Posterior vena cava (tissue), 2 donors: ENCODE data around the gene TMEM19. TPM values are rescaled to one million over a fixed set of nuclear protein-coding genes. Genes with fewer than 3 reads are reported as not detected.
A peak's percentile ranks its signal among the peaks of the same experiment; 100 is the strongest.
"Not testable (repeated sequence)": the region's sequence is repeated elsewhere in the genome, so short reads cannot be mapped to it uniquely, and the experiment has no call there.

Source experiments
- DNase-seq: peaks from one replicate; pipeline ENCODE4 v3.0.0-alpha.2; 2020; ENCODE audit warnings: low spot score
- intact Hi-C, 2 donors: fragments of 100-400 bp; cut with DNase I; formaldehyde crosslinking; loops; one replicate each; pipeline versions ENCODE4 v1.14.1 to v1.14.2; 2022 to 2023
- total RNA-seq, 2 donors: library from RNA; stranded (reverse); fragmentation: NEBNext Ultra II Directional; extraction: Animal tissue kit (Norgen Biotek cat#: 25700); gene quantifications; one replicate each; pipeline ENCODE4 v1.2.1, GENCODE V29; 2021
- donor health status: DM: yes; HTN: yes; CAD: no.
- donor health status: DM: yes; HTN: yes; CAD: no.

TMEM19 gene
- total RNA-seq, 2 donors from 2014 or later: 12.9 to 14.1 TPM

DNA sequence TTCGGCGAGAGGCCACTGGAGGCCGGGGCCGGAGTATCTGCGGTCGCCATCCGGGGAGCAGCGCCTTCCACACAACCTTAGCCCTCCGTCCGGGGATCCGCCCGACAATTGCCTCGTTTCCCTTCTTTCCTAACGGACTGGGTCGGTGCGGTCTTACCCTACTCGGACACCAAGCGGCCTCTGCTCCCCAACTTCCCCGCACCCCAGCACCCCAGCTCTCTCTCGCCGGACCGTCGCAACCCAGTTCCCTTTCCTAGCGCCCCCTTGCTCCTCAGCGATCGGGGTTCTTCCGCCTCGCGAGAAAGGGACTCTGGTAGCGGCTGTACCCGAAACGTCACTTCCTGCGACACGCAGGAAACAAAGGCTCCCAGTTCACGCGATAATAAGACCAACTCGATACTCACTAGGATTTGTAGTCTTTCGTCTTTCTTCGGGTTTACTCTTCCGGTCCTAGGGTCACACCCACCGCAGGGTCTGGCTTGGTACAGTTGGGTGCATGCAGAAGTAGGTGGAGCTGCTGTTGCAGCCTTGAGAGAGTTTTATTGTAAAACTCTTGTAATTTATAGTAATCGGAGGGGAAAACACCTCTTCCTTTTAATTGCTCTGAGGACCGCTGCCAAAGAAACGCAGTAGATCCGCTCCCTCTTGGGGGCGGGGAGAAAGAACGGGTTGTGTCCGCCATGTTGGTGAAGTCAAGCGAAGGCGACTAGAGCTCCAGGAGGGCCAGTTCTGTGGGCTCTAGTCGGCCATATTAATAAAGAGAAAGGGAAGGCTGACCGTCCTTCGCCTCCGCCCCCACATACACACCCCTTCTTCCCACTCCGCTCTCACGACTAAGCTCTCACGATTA lies 22.1 kb upstream of the TMEM19 start, which contains the start of the genes THAP2 and ZFC3H1:
Gene THAP2, plus strand, starts transcription at position 741 of the 850 bp plus-strand sequence. CDS start 209 bp downstream, outside the sequence.
Gene ZFC3H1, minus strand, starts transcription at position 288 of the 850 bp plus-strand sequence. Its CDS starts 238 bp downstream, at position 50.
- intact Hi-C loops: no loop called here
- peak; percentile 97 for DNase-seq

DNA sequence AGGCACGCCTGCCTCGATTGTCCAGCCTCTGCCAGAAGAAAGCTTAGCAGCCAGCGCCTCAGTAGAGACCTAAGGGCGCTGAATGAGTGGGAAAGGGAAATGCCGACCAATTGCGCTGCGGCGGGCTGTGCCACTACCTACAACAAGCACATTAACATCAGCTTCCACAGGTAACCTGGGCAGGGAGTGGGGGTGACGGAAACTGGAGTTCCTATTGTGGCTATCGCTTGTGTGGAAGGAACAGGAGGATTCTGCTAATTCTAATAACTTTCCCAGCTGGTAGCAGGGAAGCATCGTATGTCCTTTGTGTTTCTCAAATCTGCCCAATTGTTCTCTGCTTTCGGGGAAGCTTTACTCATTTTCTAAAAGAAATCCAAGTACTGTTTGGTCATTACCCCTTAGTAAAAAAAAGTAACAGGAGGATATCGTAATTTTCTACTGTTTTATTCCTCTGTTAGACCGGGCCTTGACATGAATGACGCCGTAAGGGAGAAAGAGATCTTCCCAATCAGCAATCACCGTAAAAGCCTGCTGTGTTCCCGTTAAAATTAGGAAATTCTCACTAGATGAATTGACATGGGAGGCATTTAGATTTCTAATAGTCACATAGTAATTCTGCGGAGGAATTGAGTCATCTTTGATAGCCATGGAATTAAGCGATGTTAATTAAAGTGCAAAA lies 21.3 kb upstream of the TMEM19 start:
- intact Hi-C loops: no loop called here
- DNase-seq: no peak

DNA sequence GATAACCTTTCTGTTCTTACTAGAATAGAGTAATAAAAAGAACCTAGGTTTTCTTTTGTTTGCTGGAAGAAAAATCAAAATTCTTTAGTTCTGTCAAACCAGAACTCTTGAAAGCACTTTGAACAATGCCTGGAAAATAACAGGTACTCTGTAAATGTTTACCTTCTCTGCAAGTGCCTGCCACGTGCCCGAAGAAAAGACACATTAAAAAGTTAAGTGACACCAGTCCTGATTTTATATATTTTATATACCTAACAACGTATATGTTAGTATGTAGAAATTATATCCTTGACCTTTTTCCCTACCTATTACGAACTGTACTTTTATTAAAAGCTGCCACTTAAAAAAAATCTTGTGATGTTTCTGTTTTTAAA lies 20.8 kb upstream of the TMEM19 start:
- intact Hi-C loops: no loop called here
- DNase-seq: no peak

DNA sequence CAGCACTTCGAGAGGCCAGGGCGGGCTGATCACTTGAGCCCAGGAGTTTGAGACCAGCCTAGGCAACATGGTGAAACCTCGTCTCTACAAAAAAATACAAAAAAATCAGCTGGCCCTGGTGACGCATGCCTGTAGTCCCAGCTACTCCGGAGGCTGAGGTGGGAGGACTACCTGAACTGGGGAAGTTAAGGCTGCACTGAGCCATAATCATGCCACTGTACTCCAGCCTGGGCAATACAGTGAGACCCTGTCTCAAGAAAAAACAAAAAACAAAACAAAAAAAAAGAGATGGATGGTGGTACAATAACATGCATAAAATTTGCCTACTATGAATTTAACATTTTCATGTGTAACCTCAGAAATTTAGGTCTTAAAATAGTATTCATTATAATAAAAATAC lies 19.6 kb upstream of the TMEM19 start:
- intact Hi-C loops: no loop called here
- no peak for DNase-seq

DNA sequence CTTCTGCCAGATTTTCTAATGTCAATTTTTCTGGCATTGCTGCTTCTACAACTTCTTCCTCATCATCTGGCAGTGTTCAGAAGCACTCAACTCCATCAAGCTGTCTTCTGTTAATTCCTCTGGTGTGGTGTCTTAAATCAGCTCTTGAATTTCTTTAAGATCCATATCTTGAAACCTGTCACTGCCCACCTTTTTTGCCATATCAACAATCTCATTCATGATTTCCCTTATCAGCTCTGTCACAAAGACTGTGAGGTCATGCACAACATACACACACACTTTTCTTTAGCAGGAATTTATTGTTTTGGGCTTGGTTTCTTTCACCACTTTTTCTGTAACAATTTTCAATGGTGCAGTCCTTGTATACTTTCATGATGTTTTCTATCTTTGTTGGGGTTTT lies 14.6 kb upstream of the TMEM19 start:
- intact Hi-C loops: no loop called here
- DNase-seq: no peak

DNA sequence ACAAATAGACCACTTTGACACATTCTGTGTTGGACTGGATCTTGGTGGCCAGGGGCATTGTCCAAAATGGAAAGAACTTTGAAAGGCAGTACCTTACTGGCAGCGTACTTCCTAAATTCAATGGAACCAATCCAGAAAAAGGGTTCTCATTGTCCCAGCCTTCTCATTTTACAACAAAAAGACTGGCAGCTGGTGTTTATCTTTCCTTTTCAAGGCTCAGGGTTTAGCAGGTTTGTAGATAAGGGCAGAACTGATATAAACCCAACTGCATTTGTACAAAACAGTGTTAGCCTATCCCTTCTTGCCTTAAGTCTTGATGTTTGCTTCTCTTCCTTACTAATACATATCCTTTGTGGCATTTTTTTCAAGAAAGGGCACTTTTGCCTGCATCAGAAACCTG lies 14.1 kb upstream of the TMEM19 start:
- intact Hi-C loops: no loop called here
- no peak for DNase-seq

DNA sequence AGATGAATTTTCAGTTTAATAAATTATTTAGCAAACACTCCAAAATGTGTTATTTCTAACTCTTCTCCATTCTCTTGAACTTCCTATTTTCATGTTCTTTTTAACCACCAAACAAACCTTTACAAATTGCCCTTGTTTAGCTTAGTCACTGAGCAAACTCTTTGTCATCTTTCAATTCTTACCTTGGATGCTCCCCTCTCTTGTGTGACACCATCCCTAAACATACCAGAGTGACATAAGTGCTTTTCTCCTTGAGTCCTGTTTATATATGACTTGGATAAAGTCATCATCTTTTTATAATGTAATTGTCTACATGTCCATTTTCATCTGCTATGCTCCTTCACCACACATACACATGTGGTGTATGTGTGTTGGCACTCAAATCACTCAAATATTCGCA lies 3.4 kb upstream of the TMEM19 start:
- intact Hi-C loops: no loop called here
- no peak for DNase-seq

DNA sequence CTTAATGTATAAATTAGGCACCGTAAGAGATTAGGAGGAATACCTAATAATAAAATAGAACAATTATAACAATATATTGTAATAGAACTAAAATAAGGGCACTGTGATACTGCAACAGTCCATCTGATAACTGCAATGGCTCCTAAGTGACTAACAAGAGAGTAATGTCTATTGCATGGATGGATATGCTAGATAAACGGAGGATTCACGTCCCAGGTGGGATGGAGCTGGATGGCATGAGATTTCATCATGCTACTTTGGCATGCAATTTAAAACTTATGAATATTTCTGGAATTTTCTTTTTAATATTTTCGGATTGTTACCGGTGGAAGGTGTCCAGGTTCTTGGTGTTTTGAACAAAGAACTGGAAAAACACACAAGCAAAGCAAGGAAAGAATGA lies 2.2 kb upstream of the TMEM19 start:
- no peak for DNase-seq

DNA sequence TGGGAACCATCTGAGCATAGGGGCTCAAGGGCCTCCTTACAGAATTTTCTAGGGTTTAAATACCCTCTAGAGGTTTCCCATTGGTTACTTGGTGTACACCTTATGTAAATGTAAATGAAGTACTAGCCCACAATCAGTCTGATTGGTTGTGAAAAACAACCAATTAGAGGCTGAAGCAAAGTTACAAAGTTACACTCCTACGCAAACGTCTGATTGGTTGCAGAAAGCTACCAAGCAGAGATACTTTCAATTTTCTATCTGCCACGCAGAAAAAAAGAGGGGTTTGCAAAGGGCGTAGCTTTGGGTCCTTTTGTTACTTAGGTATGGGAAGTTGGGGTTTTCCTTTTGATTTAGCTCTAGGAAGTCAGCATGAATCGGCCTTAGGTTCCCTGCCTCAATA lies 1.8 kb upstream of the TMEM19 start:
- no peak for DNase-seq
- intact Hi-C loops: no loop called here

More for the DNA sequence above, 2.2 kb upstream of the TMEM19 start:
- intact Hi-C loops: no loop called here

DNA sequence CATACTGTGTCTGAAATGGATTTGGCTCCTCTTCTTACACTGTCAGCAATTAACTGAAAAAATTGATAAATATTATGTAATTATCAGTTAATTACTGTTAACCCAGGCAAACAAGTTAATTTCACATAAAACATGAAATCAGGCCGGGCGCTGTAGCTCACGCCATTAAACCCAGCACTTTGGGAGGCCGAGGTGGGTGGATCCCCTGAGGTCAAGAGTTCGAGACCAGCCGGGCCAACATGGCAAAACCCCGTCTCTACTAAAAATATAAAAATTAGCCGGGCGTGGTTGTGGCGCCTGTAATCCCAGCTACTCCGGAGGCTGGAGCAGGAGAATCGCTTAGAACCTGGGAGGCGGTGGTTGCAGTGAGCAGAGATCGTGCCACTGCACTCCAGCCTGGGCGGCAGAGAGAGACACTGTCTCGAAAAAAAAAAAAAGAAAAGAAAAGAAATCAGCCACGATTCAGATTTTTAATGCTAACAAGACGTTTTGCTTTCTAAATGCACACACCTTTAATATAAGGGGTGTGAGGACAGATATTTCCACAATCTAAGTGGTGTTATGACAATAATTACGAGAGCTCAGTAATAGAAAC lies 473 bp upstream of the TMEM19 start:
- intact Hi-C loops: no loop called here
- DNase-seq: no peak

DNA sequence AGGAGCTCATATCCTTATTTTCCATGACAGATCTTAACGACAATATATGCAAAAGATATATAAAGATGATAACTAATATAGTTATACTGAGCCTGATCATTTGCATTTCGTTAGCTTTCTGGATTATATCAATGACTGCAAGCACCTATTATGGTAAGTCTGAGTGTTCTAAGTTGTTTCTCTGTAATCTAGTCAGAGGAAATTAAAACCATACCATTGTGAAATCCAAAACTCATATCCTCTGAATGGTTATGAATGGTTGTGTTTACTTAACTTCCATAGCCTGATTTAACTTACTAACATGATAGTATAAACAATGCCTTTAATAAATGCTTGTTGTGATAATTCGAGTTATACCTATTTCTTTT lies 760 bp downstream of the TMEM19 start:
- DNase-seq: no peak
- intact Hi-C loops: loop anchor here in 1 of 2 donors (2.0 kb wide), 1 partner anchor 68 kb away; the partner anchor contains the start of gene RAB21

DNA sequence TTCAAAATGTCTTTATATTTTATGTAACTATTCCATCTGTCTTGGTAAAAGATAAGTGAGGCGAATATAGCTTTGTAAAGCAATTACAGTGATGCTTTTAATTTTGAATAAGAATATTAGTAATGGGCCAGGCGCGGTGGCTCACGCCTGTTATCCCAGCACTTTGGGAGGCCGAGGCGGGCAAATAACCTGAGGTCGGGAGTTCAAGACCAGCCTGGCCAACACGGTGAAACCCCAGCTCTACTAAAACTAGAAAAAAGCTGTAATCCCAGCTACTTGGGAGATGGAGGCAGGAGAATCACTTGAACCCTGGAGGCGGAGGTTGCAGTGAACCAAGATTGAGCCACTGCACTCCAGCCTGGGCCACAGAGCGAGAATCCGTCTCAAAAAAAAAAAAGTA lies 1.3 kb downstream of the TMEM19 start:
- not testable (repeated sequence) for DNase-seq
- intact Hi-C loops: loop anchor here in 1 of 2 donors (2.0 kb wide), 1 partner anchor 68 kb away; the partner anchor contains the start of gene RAB21

DNA sequence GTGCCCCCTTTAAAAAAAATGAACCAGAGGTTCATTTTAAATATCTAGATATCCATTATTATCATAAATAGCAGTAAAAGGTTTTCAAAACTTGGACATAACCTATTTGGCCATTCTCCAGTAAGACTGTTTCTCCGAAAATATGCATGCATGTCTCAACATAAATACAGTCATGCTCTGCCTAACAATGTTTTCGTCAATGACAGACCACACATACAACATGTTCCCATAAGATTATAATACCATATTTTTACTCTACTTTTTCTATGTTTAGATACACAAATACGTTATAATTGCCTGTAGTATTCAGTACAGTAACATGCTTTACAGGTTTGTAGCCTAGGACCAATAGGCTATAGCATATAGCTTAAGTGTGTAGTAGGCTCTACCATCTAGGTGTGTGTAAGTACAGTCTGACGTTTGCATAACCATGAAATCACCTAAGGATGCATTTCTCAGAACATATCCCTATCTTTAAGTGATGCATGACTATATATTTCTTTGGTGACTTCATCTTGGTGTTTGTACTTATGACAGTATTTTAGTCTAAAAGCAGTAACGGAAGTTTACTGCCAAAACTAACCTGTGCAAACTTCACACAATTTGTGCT lies 3.2 kb downstream of the TMEM19 start:
- intact Hi-C loops: no loop called here
- DNase-seq: no peak

DNA sequence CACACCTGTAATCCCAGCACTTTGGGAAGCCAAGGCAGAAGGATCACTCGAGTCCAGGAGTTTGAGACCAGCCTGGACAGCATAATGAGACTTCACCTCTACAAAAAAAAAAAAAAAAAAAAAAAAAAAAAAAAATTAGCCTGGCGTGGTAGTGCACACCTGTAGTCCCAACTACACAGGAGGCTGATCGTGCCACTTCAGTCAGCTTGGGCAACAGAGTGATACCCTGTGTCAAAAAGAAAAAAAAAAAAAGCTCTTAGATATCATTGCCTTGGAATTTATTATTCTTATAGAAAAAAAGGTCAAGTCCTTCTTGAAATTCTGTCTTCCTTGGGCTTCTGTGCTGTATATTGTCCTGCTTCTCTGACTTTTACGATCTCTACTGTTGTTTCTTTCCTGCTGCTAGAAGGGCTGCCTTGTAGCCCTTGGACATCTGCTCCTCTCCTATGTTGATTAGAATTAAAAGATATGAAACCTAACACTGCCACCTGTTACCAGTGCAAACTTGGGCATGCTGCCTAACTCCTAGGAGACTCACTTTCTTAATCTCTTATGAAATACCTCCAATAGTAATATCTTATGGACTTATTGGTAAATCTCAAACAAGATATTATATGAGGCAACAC lies 5.7 kb downstream of the TMEM19 start:
- intact Hi-C loops: no loop called here
- no peak for DNase-seq

DNA sequence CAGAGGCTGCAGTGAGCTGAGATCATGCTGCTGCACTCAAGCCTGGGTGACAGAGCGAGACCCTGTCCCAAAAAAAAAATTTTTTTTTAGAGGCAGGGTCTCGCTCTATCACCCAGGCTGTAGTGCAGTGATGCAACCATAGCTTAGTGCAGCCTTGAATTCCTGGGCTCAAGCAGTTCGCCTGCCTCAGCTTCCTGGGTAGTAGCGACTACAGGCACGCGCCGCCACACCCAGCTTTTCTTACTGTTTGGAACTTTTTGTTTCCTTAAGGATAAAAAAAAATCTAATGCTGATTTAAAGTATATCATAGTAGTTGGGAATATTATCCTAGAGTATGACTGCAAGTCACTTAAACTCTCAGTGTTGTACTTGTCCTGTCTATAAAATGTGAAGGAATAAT lies 7.2 kb downstream of the TMEM19 start:
- DNase-seq: no peak
- intact Hi-C loops: no loop called here

DNA sequence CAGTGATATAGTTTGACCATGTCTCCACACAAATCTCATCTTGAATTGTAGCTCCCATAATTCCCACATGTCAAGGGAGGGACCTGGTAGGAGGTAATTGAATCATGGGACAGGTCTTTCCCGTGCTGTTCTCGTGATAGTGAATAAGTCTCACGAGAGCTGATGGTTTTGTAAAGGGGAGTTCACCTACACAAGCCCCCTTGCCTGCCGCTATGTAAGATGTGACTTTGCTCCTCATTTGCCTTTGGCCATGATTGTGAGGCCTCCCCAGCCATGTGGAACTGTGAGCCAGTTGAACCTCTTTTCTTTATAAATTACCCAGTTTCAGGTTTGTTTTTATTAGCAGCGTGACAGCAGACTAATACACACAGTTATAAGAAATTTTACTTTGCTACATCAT lies 7.8 kb downstream of the TMEM19 start:
- intact Hi-C loops, DNase-seq: not testable (repeated sequence)

DNA sequence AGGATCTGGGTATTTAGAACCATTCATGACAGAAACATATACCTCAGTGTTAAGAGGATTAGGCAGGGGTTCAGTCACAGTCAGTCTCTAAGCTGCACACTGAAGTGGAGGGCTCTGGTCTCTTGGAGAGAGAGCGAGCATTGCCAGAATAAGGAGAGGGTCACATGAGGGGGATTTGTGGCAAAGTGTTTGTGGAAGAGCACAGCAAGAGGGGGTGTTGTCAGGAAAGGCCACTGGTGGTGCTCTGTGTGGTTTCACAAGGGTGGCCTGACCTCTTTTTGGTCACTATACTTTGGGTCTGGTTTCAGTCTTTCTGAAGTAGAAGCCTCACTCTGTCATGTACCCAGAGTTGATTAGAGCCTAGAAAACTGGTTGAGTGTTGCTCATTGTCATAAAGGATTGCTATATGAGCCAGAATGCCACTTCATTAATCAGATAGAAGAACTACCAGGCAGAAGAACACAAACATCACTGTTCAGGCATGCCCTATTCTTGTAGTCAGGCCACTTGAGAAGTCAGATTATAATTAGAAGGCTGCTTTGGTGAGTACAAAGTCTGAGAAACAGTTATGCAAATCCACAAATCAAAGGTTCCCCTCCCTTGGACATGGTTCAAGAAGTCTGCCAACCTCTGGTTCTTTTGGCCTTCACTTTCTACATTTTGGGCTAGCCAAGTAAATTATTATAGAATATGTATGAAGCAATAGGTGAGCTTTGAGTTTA lies 8.4 kb downstream of the TMEM19 start:
- DNase-seq: no peak
- intact Hi-C loops: no loop called here

DNA sequence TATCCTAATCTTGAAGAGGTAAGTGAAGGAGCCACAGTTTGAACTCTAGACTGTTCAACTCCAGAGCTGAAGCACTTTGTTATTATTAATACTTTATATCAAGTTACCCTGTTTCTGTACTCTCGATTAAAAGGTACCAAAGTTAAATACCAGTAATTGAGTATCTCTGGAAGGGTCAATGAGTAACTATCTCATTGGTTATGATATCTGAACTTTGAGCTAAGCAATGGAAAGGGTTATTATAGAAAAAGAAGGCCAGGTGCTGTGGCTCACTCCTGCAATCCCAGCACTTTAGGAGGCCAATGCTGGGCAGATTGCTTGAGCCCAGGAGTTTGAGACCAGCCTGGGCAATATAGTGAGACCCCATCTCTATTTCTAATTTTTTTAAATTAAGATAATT lies 9.9 kb downstream of the TMEM19 start:
- DNase-seq: no peak
- intact Hi-C loops: no loop called here

DNA sequence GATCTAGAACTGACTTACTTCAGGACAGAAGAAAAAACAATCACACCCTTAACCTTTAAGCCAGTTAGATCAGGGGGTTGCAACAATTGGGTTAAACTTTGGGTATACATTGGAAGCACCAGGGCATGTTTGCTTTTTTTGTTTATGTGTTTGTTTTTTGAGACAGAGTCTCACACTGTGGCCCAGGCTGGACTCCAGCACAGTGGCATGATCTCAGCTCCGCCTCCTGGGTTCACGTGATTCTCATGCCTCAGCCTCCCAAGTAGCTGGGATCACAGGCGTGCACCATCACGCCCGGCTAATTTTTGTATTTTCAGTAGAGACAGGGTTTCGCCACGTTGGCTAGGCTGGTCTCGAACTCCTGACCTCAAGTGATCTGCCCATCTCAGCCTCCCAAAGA lies 16.3 kb downstream of the TMEM19 start:
- intact Hi-C loops, DNase-seq: not testable (repeated sequence)
